Activated CD4-positive, alpha-beta T cell treated with anti-CD3 and anti-CD28 coated beads, Interleukin-2, Interleukin-4, amounts not matched to agents 100 ng/mL and 50 ng/mL, durations not matched to agents 16 hours and 8 hours (primary cell): ENCODE results near the gene RGS12.

Source experiments
- DNase-seq: peaks from one replicate; pipeline ENCODE4 v3.0.0-alpha.2; 2020; ENCODE audit warnings: low spot score

Gene RGS12

DNA sequence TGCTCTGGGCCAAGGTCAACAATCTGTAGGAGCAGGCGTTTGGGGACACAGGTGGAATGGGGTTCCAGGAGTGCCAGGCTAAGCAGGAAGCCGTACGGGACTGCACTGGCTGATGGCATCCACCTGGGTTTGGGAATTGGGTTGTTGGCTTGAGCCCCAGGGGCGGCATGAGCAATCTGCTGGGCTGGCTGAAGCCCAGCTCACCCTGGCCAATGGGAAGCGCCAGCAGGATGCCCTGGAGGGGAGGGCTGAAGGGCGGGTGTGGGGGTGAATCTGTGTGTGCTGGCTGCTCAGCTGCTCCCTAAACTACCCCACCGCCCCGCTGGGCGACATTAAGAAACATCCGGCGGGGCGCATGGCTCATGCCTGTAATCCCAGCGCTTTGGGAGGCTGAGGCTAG lies 8.9 kb upstream of the RGS12 start:
- no peak for DNase-seq

- no peak for DNase-seq
Observed at GRCh38 chr4:3284734-3285557, 7.9 kb upstream of the RGS12 start.

GRCh38 chr4:3285558-3286334 lies 7.1 kb upstream of the RGS12 start:
- no peak for DNase-seq

DNA sequence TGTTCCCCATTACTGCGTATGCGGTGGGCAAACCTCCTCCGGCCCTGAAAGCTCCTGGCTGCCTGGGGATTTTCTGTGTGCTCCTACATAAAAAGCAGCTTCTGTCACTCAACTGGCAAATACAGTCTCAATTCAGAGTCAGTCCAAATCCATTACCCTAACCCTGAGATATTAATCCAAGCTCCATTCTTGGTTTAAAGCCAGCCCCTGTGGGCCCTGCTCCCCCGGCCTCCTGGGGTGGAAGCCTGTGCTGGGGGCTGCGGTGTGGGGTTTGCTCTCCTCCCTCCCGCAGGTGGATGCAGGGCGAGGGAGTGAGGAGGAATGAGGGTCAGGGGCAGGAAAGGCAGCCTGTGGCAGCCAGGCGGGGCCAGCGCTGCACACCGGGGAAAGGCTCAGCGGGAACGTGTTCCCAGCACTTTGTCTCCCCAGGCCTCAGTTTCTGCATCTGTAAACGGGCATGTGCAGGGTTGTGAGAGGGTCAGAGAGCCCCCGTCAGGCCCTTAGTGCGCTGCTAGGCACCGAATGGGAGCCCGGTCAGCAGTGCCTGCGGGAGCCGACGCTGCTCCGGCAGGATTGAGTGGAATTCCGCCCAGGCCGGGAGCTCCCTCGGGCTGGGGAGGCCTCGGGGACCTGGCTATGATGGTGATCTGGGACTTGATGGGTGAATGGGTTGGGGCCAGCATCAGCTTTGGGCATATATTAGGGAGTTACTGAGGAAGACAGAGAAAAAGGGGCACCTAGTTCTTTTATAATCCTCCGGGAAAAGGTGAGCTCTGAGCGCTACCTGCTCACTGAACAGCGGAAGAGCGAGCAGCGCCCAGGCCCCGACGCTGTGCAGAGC lies 6.3 kb upstream of the RGS12 start:
- DNase-seq: no peak

- DNase-seq: no peak
Observed at GRCh38 chr4:3287271-3287971, 5.4 kb upstream of the RGS12 start.

- no peak for DNase-seq
Observed at GRCh38 chr4:3287972-3288570, 4.8 kb upstream of the RGS12 start.

- no peak for DNase-seq
Observed at GRCh38 chr4:3288571-3289094, 4.2 kb upstream of the RGS12 start.

DNA sequence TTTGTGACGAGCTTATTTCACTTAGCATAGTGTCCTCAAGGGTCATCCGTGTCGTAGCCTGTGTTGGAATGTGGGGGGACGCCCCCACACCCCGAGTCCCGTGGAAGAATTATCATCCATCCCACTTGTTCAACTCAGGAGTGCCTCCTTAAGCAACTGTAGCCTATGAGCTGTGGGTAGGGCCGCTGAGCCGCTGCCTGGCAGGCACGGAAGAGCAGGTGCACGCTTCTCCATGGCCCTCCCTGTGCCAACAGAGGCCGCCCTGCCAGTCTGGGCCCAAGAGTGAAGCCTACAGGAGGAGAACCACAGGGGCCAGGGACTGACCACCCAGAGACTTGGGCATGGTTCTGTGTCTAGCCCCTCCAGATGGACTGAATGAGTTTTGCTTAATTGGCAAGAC lies 2.3 kb upstream of the RGS12 start:
- no peak for DNase-seq

GRCh38 chr4:3290889-3291321 lies 1.9 kb upstream of the RGS12 start:
- DNase-seq: no peak

DNA sequence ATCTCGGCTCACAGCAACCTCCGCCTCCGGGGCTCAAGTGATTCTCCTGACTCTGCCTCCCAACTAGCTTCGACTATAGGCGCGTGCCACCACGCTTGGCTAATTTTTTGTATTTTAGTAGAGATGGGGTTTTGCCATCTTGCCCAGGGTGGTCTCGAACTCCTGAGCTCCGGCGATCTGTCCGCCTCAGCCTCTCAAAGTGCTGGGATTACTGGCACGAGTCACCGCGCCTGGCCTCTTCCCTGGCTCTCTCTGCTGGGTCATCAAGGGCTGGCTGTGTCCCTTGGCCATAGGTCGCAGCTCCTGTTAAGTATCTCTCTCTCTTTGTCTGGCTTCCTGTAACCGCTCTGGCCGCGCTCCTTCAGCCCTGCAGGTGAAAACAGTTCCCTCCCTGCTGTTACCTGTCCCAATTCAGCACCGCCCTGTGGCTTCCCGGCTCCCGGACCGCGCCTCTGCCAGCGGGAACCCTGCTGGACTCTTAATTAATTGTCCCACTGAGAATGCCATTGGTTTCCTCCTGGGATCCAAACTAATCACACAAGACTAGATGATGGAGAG lies 1.3 kb upstream of the RGS12 start:
- no peak for DNase-seq

DNA sequence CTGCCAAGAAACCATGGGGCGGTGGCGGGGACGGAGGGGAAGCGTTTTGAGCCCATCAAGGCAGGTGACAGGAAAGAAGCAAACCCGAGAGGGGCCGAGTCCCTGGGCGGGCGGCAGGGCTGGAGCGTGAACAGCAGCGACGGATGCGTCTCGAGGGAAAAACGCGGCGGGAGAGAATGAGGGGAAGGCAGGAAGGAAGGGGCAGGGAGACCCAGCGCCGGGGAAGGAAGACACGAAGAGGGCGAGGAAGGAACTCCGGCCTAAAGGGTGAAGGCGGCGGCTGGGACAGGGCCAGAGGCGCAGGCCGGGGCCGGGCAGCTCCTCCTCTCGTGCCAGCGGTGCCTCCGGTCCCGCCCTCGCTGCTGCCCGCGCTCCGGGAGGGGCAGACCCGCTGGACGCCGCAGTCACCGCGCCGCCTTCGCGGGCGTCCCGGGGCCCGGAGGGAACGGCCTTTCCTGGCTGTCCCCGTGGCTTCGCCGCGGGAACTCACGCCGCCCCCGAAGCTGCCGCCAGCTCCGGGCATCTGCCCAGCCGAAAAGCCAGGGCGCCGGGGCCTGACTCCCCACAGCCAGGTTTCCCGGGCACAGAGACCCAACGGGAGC lies 751 bp upstream of the RGS12 start:
- no peak for DNase-seq

- DNase-seq: no peak
Observed at GRCh38 chr4:3293401-3294391, 875 bp downstream of the RGS12 start.

DNA sequence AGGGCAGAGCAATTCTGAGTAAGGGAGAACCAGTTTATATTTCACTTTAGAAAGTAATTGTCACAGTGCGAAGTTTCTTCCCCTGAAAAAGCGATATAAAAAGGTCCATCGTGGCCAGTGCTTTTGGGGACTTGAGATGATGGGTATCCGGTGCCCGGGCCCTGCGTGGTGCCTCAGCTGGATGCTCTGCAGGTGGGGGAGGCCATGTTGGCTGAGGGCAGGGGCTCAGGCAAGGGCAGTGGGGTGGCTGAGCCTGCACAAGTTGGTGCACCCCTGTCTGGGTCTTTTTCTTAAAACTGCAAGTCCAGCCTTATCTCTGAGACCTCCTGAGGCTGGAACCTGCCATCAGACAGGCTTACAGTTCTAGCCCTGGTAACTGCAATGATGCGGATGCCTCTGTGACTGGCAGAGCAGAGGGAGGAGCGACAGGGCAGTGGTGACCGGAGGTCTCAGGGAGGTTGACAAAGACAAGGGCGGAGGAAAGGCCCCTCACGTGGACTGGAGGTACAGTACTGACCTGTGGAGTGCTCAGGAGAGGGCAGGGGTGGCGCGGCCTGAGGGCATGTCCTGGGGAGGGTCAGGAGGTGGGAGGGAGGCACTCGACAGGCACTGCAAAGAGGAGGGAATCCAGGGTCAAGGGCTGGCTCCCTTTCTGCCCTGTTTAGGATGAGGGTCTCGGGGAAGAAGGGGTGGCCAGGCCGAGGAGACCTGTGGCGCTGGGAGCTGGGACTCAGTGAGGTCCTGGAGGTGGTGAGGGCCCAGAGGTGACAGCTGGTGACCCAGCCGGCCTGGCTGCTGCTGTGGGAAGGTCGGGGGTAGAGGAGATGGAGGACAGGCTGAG lies 1.8 kb downstream of the RGS12 start:
- DNase-seq: no peak

DNA sequence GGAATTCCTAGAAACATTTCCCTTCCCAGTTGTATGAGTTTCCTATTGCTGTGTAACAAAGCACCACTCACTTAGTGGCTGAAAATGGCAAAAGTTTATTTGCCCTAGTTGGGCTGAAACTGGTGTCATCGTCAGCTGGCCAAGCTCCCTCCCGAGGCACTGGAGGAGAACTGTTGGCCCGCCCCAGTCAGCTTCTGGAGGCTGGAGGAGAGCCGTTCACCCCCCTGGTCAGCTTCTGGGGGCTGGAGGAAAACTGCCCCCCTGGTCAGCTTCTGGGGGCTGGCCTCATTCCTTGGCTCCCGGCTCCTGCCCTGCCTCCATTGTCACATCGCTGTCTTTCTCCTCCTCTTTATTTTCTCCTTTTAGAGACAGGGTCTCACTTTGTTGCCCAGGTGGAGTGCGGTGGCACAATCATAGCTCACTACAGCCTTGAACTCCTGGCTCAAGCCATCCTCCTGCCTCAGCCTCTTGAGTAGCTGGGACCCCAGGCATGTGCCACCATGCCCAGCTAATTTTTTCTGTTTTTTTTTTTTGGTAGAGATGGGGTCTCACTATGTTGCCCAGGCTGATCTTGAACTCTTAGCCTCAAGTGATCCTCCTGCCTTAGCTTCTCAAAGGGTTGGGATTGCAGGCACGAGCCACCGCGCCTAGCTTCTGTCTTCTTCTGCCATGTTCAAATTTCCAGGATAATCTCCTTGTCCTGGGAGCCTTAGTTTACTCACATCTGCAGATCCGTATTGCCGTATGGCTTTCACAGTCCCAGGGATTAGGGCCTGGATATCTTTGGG lies 3.2 kb downstream of the RGS12 start:
- no peak for DNase-seq

- no peak for DNase-seq
Observed at GRCh38 chr4:3296651-3297050, 3.8 kb downstream of the RGS12 start.

DNA sequence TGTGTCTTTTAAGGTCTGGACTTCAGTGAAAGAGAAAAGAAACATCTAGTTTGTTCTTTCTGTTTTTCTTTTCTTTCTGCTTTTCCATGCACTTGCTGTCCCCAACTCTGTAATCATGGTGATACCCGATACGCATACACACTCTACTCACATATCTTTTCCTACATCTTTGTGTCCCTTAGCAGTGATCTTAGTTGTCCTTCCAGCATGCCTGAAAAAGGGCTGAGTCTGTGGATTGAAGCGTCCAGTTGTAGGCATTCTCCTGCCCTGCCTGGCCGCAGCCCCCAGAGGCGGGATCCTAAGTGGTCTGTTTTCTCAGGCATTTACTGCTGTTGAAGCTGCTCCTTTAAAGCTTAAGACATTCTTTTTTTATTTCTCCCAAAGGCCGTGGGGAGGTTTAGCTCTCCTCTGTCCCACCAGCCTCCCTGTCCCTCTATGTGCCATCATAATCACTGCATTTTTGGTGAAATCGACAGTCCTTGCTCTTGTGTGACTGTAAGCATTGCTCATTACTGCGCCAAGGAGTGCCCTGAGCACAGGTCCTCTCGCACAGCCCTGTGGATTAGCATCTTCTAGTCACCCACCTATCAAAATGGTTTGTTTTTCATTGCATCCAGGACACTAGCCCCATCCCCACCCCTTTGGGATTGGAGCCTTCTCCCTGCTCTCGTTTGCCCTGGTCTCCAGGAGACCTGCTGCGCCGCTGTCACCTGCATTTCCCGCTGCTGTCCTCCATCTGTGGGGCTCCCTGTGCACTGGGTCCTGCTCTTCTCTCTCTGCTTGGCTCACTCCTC lies 4.4 kb downstream of the RGS12 start:
- no peak for DNase-seq
